H1 (cell line): ENCODE measurements around the gene GNAL. TPM values are rescaled to one million over a fixed set of nuclear protein-coding genes. Genes with fewer than 3 reads are reported as not detected.

ENCODE experiments used
- CTCF ChIA-PET: fragments of 300-600 bp; sonication (Branson Sonifier 250); formaldehyde crosslinking; loops from one replicate; lab custom pipeline; 2021; ENCODE audit not compliant: partially characterized antibody; lab: Charles Lee
- POLR2A ChIA-PET: fragments of 300-600 bp; sonication (Branson Sonifier 250); formaldehyde crosslinking; loops from one replicate; lab custom pipeline; 2021; ENCODE audit warnings: inconsistent platforms; ENCODE audit not compliant: partially characterized antibody; lab: Charles Lee
- DNase-seq, 2 experiments: peaks; one replicate each; pipeline versions ENCODE4 v3.0.0 to v3.0.0-alpha.2; 2010 to 2022; ENCODE audit warnings: low spot score in 2 of 2, low read depth in 1 of 2, mixed read lengths in 1 of 2
- FAIRE-seq: peaks from 2 replicates; lab custom pipeline; 2011; peaks lifted over from hg19 to GRCh38; lab: Jason Lieb, UNC
- H2AFZ ChIP-seq: 2 replicates; pipeline ENCODE4 v1.8.1; 2012; ENCODE audit warnings: low read length, inconsistent platforms
- H2AK5ac ChIP-seq: 2 replicates; pipeline ENCODE4 v1.6.1; 2013; ENCODE audit warnings: low read depth, low read length
- H2BK120ac ChIP-seq: replicated peaks from 2 replicates; pipeline ENCODE3; 2013; ENCODE audit warnings: low read depth, low read length, inconsistent platforms
- H2BK12ac ChIP-seq: 2 replicates; pipeline ENCODE4 v1.6.1; 2013; ENCODE audit warnings: low read depth, low read length
- H2BK15ac ChIP-seq: 2 replicates; pipeline ENCODE4 v1.6.1; 2013; ENCODE audit warnings: low read length
- H2BK20ac ChIP-seq: 2 replicates; pipeline ENCODE4 v1.6.1; 2013; ENCODE audit warnings: low read length
- H2BK5ac ChIP-seq: 2 replicates; pipeline ENCODE4 v1.6.1; 2013; ENCODE audit warnings: low read depth, low read length
- H3K14ac ChIP-seq: 2 replicates; pipeline ENCODE4 v1.6.1; 2013; ENCODE audit warnings: inconsistent platforms; ENCODE audit not compliant: insufficient read length
- H3K18ac ChIP-seq: 2 replicates; pipeline ENCODE4 v1.6.1; 2013; ENCODE audit warnings: low read length; ENCODE audit errors: extremely low read depth
- H3K23ac ChIP-seq: 2 replicates; pipeline ENCODE4 v1.6.1; 2013; ENCODE audit warnings: inconsistent platforms; ENCODE audit not compliant: insufficient read length
- H3K23me2 ChIP-seq: 2 replicates; pipeline ENCODE4 v1.6.1; 2013; ENCODE audit warnings: low read depth, low read length
- H3K27ac ChIP-seq: 2 replicates; pipeline ENCODE4 v1.6.1; 2011; ENCODE audit warnings: low read depth, low read length, inconsistent platforms
- H3K27me3 ChIP-seq, 4 experiments: replicated peaks in 1 of 4; 1 replicate in 1 of 4; 2 replicates in 3 of 4; pipeline versions ENCODE4 v1.6.1 to v1.8.1; 2011 to 2013; ENCODE audit warnings: low read length in 3 of 4, mild to moderate bottlenecking in 3 of 4, inconsistent platforms in 2 of 4, mixed read lengths in 2 of 4, moderate library complexity in 1 of 4; ENCODE audit not compliant: control insufficient read depth in 3 of 4, insufficient read depth in 3 of 4; ENCODE audit errors: extremely low read depth in 1 of 4
- H3K36me3 ChIP-seq, 4 experiments: 2 replicates each; pipeline versions ENCODE4 v1.6.1 to v1.8.1; 2011 to 2013; ENCODE audit warnings: mild to moderate bottlenecking in 4 of 4, low read length in 3 of 4, moderate library complexity in 2 of 4, control low read depth in 1 of 4, inconsistent platforms in 1 of 4; ENCODE audit not compliant: insufficient read depth in 4 of 4, control insufficient read depth in 2 of 4
- H3K4ac ChIP-seq: replicated peaks from 2 replicates; pipeline ENCODE3; 2013; ENCODE audit warnings: low read length, low read depth, mixed read lengths, inconsistent platforms; ENCODE audit not compliant: insufficient read length
- H3K4me1 ChIP-seq, 4 experiments: replicated peaks in 1 of 4; 1 replicate in 1 of 4; 2 replicates in 3 of 4; pipeline versions ENCODE4 v1.6.1 to v1.8.1; 2011 to 2013; ENCODE audit warnings: low read length in 3 of 4, inconsistent platforms in 2 of 4, mixed read lengths in 1 of 4; ENCODE audit not compliant: insufficient read depth in 4 of 4, control insufficient read depth in 3 of 4
- H3K4me2 ChIP-seq, 2 experiments: 2 replicates each; pipeline versions ENCODE4 v1.6.1 to v1.8.1; 2011 to 2013; ENCODE audit warnings: low read depth in 2 of 2, low read length in 2 of 2, control low read depth in 1 of 2, inconsistent platforms in 1 of 2, mild to moderate bottlenecking in 1 of 2; ENCODE audit not compliant: insufficient read depth in 1 of 2
- H3K4me3 ChIP-seq, 4 experiments: fragments of 200-600, 300-600 bp in 1 of 4; sonication (generic), shearing (Covaris generic), sonication (Bioruptor Twin) in 1 of 4; 2 replicates each; pipeline versions ENCODE4 v1.5.1 to v1.8.1; 2011 to 2016; ENCODE audit warnings: low read length in 4 of 4, low read depth in 3 of 4, control low read depth in 2 of 4, inconsistent platforms in 2 of 4, mild to moderate bottlenecking in 2 of 4, mixed read lengths in 1 of 4, moderate library complexity in 1 of 4; ENCODE audit not compliant: insufficient read depth in 2 of 4; ENCODE audit errors: extremely low read depth in 1 of 4
- H3K56ac ChIP-seq: replicated peaks from 2 replicates; pipeline ENCODE3; 2013; ENCODE audit warnings: low read depth, mild to moderate bottlenecking, mixed read lengths, low read length, inconsistent platforms; ENCODE audit not compliant: insufficient read length
- H3K79me1 ChIP-seq: 2 replicates; pipeline ENCODE4 v1.6.1; 2013; ENCODE audit warnings: low read depth, low read length, control low read depth
- H3K79me2 ChIP-seq, 2 experiments: 2 replicates each; pipeline versions ENCODE4 v1.6.1 to v1.8.1; 2012 to 2013; ENCODE audit warnings: low read length in 2 of 2, mild to moderate bottlenecking in 2 of 2, inconsistent platforms in 1 of 2; ENCODE audit not compliant: insufficient read depth in 2 of 2, control insufficient read depth in 1 of 2
- H3K9ac ChIP-seq, 4 experiments: replicated peaks in 1 of 4; 1 replicate in 1 of 4; 2 replicates in 3 of 4; pipeline versions ENCODE4 v1.6.1 to v1.8.1; 2011 to 2013; ENCODE audit warnings: low read depth in 3 of 4, low read length in 3 of 4, control low read depth in 2 of 4, mild to moderate bottlenecking in 2 of 4, moderate library complexity in 2 of 4, inconsistent platforms in 1 of 4; ENCODE audit errors: extremely low read depth in 1 of 4
- H3K9me3 ChIP-seq, 2 experiments: 2 replicates each; pipeline versions ENCODE4 v1.6.1 to v1.8.1; 2012 to 2013; ENCODE audit warnings: mild to moderate bottlenecking in 2 of 2, moderate library complexity in 2 of 2, control low read depth in 1 of 2, inconsistent platforms in 1 of 2, low read depth in 1 of 2, low read length in 1 of 2, mixed read lengths in 1 of 2; ENCODE audit not compliant: insufficient read depth in 2 of 2
- H4K20me1 ChIP-seq, 2 experiments: replicated peaks in 1 of 2; 2 replicates each; pipeline versions ENCODE3 to v1.8.1; 2011 to 2013; ENCODE audit warnings: inconsistent platforms in 2 of 2, low read length in 2 of 2, mild to moderate bottlenecking in 1 of 2; ENCODE audit not compliant: insufficient read depth in 2 of 2, control insufficient read depth in 1 of 2
- H4K5ac ChIP-seq: 2 replicates; pipeline ENCODE4 v1.6.1; 2013; ENCODE audit warnings: low read length, low read depth, mixed read lengths, inconsistent platforms; ENCODE audit not compliant: insufficient read length
- H4K8ac ChIP-seq: 2 replicates; pipeline ENCODE4 v1.8.0; 2013; ENCODE audit warnings: mild to moderate bottlenecking, moderate library complexity, low read length, inconsistent platforms; ENCODE audit not compliant: insufficient read depth; ENCODE audit errors: extremely low read depth
- H4K91ac ChIP-seq: replicated peaks from 2 replicates; pipeline ENCODE3; 2013; ENCODE audit warnings: low read length, mixed read lengths, inconsistent platforms; ENCODE audit not compliant: insufficient read length
- ATF3 ChIP-seq: IDR thresholded peaks from 2 replicates; pipeline ENCODE4 v1.6.1; 2011; ENCODE audit warnings: low read depth, mild to moderate bottlenecking, low read length; ENCODE audit not compliant: insufficient read depth
- BRCA1 ChIP-seq: IDR thresholded peaks from 2 replicates; pipeline ENCODE4 v1.6.1; 2012; ENCODE audit warnings: low read depth, low read length, improper control_type of control experiment
- CBX8 ChIP-seq: fragments of 300-800, 300-1000 bp; sonication (generic); IDR thresholded peaks from 2 replicates; pipeline ENCODE4 v1.7.1; 2016; ENCODE audit warnings: low read depth, low read length, borderline replicate concordance
- CTBP2 ChIP-seq: IDR thresholded peaks from 2 replicates; pipeline ENCODE4 v1.7.0; 2011; ENCODE audit warnings: borderline replicate concordance, mild to moderate bottlenecking, moderate library complexity, mixed read lengths, low read length; ENCODE audit not compliant: insufficient read depth, insufficient read length
- CTCF ChIP-seq, 3 experiments: IDR thresholded peaks; 1 replicate in 2 of 3; 2 replicates in 1 of 3; pipeline versions ENCODE4 v1.5.1 to v1.6.1; 2011; ENCODE audit warnings: low read length in 3 of 3, mild to moderate bottlenecking in 3 of 3, inconsistent platforms in 2 of 3, low read depth in 1 of 3, moderate library complexity in 1 of 3; ENCODE audit not compliant: insufficient read depth in 1 of 3; ENCODE audit errors: control extremely low read depth in 1 of 3
- GTF2F1 ChIP-seq: IDR thresholded peaks from 2 replicates; pipeline ENCODE4 v1.6.1; 2012; ENCODE audit warnings: low read depth, low read length, improper control_type of control experiment, borderline replicate concordance
- HDAC6 ChIP-seq: IDR thresholded peaks from one replicate; pipeline ENCODE4 v1.7.1; 2012; ENCODE audit warnings: low read depth, mild to moderate bottlenecking, inconsistent platforms, low read length, moderate library complexity
- RBBP5 ChIP-seq: IDR thresholded peaks from 2 replicates; pipeline ENCODE4 v1.7.1; 2012; ENCODE audit warnings: low read depth, mild to moderate bottlenecking, inconsistent platforms, low read length, moderate library complexity, borderline replicate concordance
- SAP30 ChIP-seq: fragments of 300-600 bp; sonication (generic); IDR thresholded peaks from 2 replicates; pipeline ENCODE4 v1.7.1; 2012; ENCODE audit warnings: low read length, moderate library complexity, mild to moderate bottlenecking, inconsistent platforms; ENCODE audit not compliant: insufficient read depth, insufficient replicate concordance
- SIX5 ChIP-seq: IDR thresholded peaks from 2 replicates; pipeline ENCODE4 v1.6.1; 2011; ENCODE audit warnings: mild to moderate bottlenecking, low read depth, low read length
- TAF1 ChIP-seq: IDR thresholded peaks from 2 replicates; pipeline ENCODE4 v1.6.1; 2011; ENCODE audit warnings: mild to moderate bottlenecking, low read depth, low read length
- WGBS, 2 experiments: shearing (Covaris generic) in 1 of 2; methylation state at CpG; one replicate each; pipeline versions ENCODE4 v1.1.6 to v1.1.7; 2013 to 2015; ENCODE audit warnings: low lambda C conversion rate in 2 of 2, mixed read lengths in 2 of 2, inconsistent platforms in 1 of 2, low coverage in 1 of 2, missing lambda C conversion rate in 1 of 2; ENCODE audit not compliant: insufficient replicate concordance in 2 of 2, insufficient coverage in 1 of 2, insufficient read length in 1 of 2; ENCODE audit errors: extremely low coverage in 1 of 2, missing lambda C conversion rate in 1 of 2; 5-methylcytosine and 5-hydroxymethylcytosine counted together
- polyA plus RNA-seq, 7 experiments: library from polyadenylated mRNA; depleted of rRNA in 3 of 7; stranded (reverse) in 5 of 7; unstranded in 2 of 7; fragments of >200 nt in 5 of 7; fragments of 200-250 nt in 2 of 7; gene quantifications; 1 replicate in 5 of 7; 2 replicates in 1 of 7; 4 replicates in 1 of 7; pipeline versions ENCODE4 v1.2.1 to v1.2.3, GENCODE V29; 2011 to 2013; ENCODE audit warnings: missing spikeins in 2 of 7, mixed read lengths in 2 of 7
- total RNA-seq: library from RNA; stranded (reverse); fragmentation: NEBNext Ultra II Directional; extraction: Animal tissue kit (Norgen Biotek cat#: 25700); gene quantifications from 2 replicates; pipeline ENCODE4 v1.2.1, GENCODE V29; 2021

The GNAL gene
- total and polyA plus RNA-seq, 2 of the 8 experiments (the other 6 are each of a cell fraction or from before 2014, with no cell fraction given) = 13.2 to 18.3 TPM

GRCh38 chr18:11658019-11658418 lies 31.0 kb upstream of the GNAL start:
- Histone ChIP-seq H3K56ac (no peak overlapping the region), H2BK5ac (no peak overlapping the region), H2BK15ac (no peak overlapping the region), H4K5ac (no peak overlapping the region), H2AFZ (no peak overlapping the region), H3K79me1 (no peaks in the 10 kb centered on the region), H2BK120ac (no peak overlapping the region), H3K4me1 (no peaks in the 10 kb centered on the region), H3K9ac (no peak overlapping the region), H3K4ac (no peak overlapping the region), H3K79me2 (no peaks in the 10 kb centered on the region), H3K27ac (no peak overlapping the region), H2AK5ac (no peak overlapping the region), H3K23me2 (no peaks in the 10 kb centered on the region; the same call in 1 of the 2 replicates), H4K91ac (no peak overlapping the region), H4K8ac (no peak overlapping the region), H3K36me3 (no peaks in the 10 kb centered on the region), H3K18ac (no peak overlapping the region), H3K4me2 (no peak overlapping the region), H3K9me3 (no peaks in the 10 kb centered on the region), H3K14ac (no peak overlapping the region), H4K20me1 (no peaks in the 10 kb centered on the region), H2BK12ac (no peak overlapping the region), H3K27me3 (peaks cover 0 to 8% (median 3%) of the 10 kb centered on the region in 4 experiments; a peak in 4 of 7 replicates), H3K23ac (no peak overlapping the region), H2BK20ac (no peak overlapping the region), H3K4me3 (no peak overlapping the region)
- no peak for FAIRE-seq
- POLR2A ChIA-PET = no interaction called here
- 94% methylated on average over 5 of the region's 5 CpGs; no CpG with 5 or more reads in 1 of the 2 experiments for WGBS, 2 experiments
- CTCF ChIA-PET = interaction anchor here (0.6 to 7.7 kb wide), 8 partner anchors 9 to 336 kb away, joined by 3 to 109 read pairs (median 23); partner anchors contain the start of gene GNAL
- DNase-seq = no peak
- TF ChIP-seq ATF3 (no peak), CTCF (IDR thresholded peaks at IDR 0.05; ENCODE audit: control extremely low read depth in 1 of 3, insufficient read depth in 1 of 3, low read depth in 1 of 3, low read length in 3 of 3) (no peak), SIX5 (no peak), SAP30 (no peak), CBX8 (no peak), GTF2F1 (no peak), RBBP5 (no peak), CTBP2 (no peak), HDAC6 (no peak), BRCA1 (no peak), TAF1 (no peak)
